Measurements from ENCODE around the gene TMEM141. TPM values are rescaled to one million over a fixed set of nuclear protein-coding genes. Genes with fewer than 3 reads are reported as not detected.
"Not testable (repeated sequence)": the region's sequence is repeated elsewhere in the genome, so short reads cannot be mapped to it uniquely, and the experiment has no call there.

The TMEM141 gene
- total RNA-seq, 6 experiments from 2014 or later: 46.5 to 105 (median 56.7) TPM

GRCh38 chr9:136754626-136755301 lies 36.4 kb upstream of the TMEM141 start:
- TF ChIP-seq CTCF (IDR thresholded peaks at IDR 0.05) (no peak), POLR2A (IDR thresholded peaks at IDR 0.05) (no peak)
- H3K27ac ChIP-seq: no peak overlapping the region
- WGBS (ENCODE audit: insufficient coverage, low coverage, low lambda C conversion rate, missing lambda C conversion rate): no CpG with 5 or more reads among the region's 24 CpGs

GRCh38 chr9:136755302-136756133 lies 35.6 kb upstream of the TMEM141 start:
- ATAC-seq; H3K36me3 ChIP-seq; H3K9me3 ChIP-seq; H3K4me3 ChIP-seq; intact Hi-C loops (cut with DNase I); H3K4me1 ChIP-seq; DNase-seq; H3K27ac ChIP-seq; H3K27me3 ChIP-seq: not testable (repeated sequence)
- 98% methylated on average over 8 of the region's 22 CpGs for WGBS (ENCODE audit: insufficient coverage, low coverage, low lambda C conversion rate, missing lambda C conversion rate)

More at GRCh38 chr9:136754626-136755301, 36.4 kb upstream of the TMEM141 start:
- intact Hi-C loops (cut with DNase I): no loop called here
- H3K4me3 ChIP-seq: no peak overlapping the region
- H3K27me3 ChIP-seq: no peaks in the 10 kb centered on the region
- ATAC-seq (no peak), DNase-seq (no peak)
- no peaks in the 10 kb centered on the region for H3K4me1 ChIP-seq
- no peaks in the 10 kb centered on the region for H3K36me3 ChIP-seq
- no peaks in the 10 kb centered on the region for H3K9me3 ChIP-seq

- H3K27ac ChIP-seq: no peak overlapping the region
- TF ChIP-seq POLR2A (IDR thresholded peaks at IDR 0.05): no peak
- TF ChIP-seq CTCF (IDR thresholded peaks at IDR 0.05): no peak
- no peaks in the 10 kb centered on the region for H3K27me3 ChIP-seq
- no peaks in the 10 kb centered on the region for H3K4me1 ChIP-seq
- no peaks in the 10 kb centered on the region for H3K9me3 ChIP-seq
- H3K4me3 ChIP-seq: no peak overlapping the region
- DNase-seq (no peak), ATAC-seq (no peak)
- intact Hi-C loops (cut with DNase I): no loop called here
- 100% methylated on average over 1 of the region's 4 CpGs for WGBS (ENCODE audit: insufficient coverage, low coverage, low lambda C conversion rate, missing lambda C conversion rate)
- H3K36me3 ChIP-seq: no peaks in the 10 kb centered on the region
Observed at GRCh38 chr9:136756134-136756438, 35.1 kb upstream of the TMEM141 start.

GRCh38 chr9:136756836-136757235 lies 34.3 kb upstream of the TMEM141 start:
- Histone ChIP-seq H3K27ac (no peak overlapping the region), H3K36me3 (no peaks in the 10 kb centered on the region), H3K4me3 (no peak overlapping the region), H3K27me3 (no peaks in the 10 kb centered on the region), H3K4me1 (no peaks in the 10 kb centered on the region), H3K9me3 (no peaks in the 10 kb centered on the region)
- TF ChIP-seq POLR2A (IDR thresholded peaks at IDR 0.05) (no peak), CTCF (IDR thresholded peaks at IDR 0.05) (no peak)
- no peak for DNase-seq
- intact Hi-C loops (cut with DNase I): no loop called here
- ATAC-seq: no peak
- no CpG with 5 or more reads among the region's 18 CpGs for WGBS (ENCODE audit: insufficient coverage, low coverage, low lambda C conversion rate, missing lambda C conversion rate)

GRCh38 chr9:136757328-136757727 lies 33.8 kb upstream of the TMEM141 start:
- intact Hi-C loops (cut with DNase I): no loop called here
- no peak for DNase-seq
- no peak for ATAC-seq
- H3K27ac ChIP-seq: no peak overlapping the region
- H3K4me3 ChIP-seq: no peak overlapping the region
- H3K4me1 ChIP-seq: no peaks in the 10 kb centered on the region
- 81% methylated on average over 3 of the region's 20 CpGs for WGBS (ENCODE audit: insufficient coverage, low coverage, low lambda C conversion rate, missing lambda C conversion rate)
- H3K9me3 ChIP-seq: no peaks in the 10 kb centered on the region
- TF ChIP-seq CTCF (IDR thresholded peaks at IDR 0.05) (no peak), POLR2A (IDR thresholded peaks at IDR 0.05) (no peak)
- no peaks in the 10 kb centered on the region for H3K36me3 ChIP-seq
- no peaks in the 10 kb centered on the region for H3K27me3 ChIP-seq
